AG04449 (cell line): Measurements from ENCODE around the gene OTOS.

ENCODE experiments used
- CTCF ChIA-PET: fragments of 350-600 bp; formaldehyde crosslinking; extraction: SDS; loops from one replicate; lab custom pipeline; 2021; ENCODE audit warnings: antibody characterized with exemption; lab: Yijun Ruan, JAX
- POLR2A ChIA-PET: fragments of 400-600, 350-600 bp; formaldehyde crosslinking; extraction: SDS; loops from one replicate; lab custom pipeline; 2020; ENCODE audit warnings: antibody characterized with exemption, inconsistent platforms; lab: Yijun Ruan, JAX
- DNase-seq: peaks from one replicate; pipeline ENCODE4 v3.0.0-alpha.2; 2010; ENCODE audit warnings: low read depth, low spot score
- H3K4me3 ChIP-seq: 2 replicates; pipeline ENCODE4 v1.5.1; 2011; ENCODE audit warnings: low read depth, mild to moderate bottlenecking, control low read depth, low read length
- CTCF ChIP-seq: IDR thresholded peaks from one replicate; pipeline ENCODE4 v1.5.1; 2011; ENCODE audit warnings: mild to moderate bottlenecking, moderate library complexity, low read length, control low read depth, inconsistent platforms; ENCODE audit not compliant: insufficient read depth; ENCODE audit errors: missing control alignments

OTOS gene

GRCh38 chr2:240130393-240131195 is 9.9 kb downstream of the OTOS start:
- ChIA-PET CTCF (interaction anchor here (1.1 to 2.7 kb wide), 2 partner anchors 12 to 15 kb away, joined by 4 to 14 read pairs; no protein-coding TSS in a partner anchor), POLR2A (no interaction called here)
- no peak overlapping the region for H3K4me3 ChIP-seq
- DNase-seq, result no peak
- no peak for TF ChIP-seq CTCF

GRCh38 chr2:240129731-240130392 is 10.6 kb downstream of the OTOS start:
- POLR2A ChIA-PET, result no interaction called here
- CTCF ChIA-PET, result interaction anchor here (1.0 to 1.6 kb wide), 3 partner anchors 10 to 16 kb away, joined by 3 to 4 read pairs (median 3); no protein-coding TSS in a partner anchor
- TF ChIP-seq CTCF, result no peak

GRCh38 chr2:240129311-240129710 is 11.1 kb downstream of the OTOS start:
- no peak for DNase-seq
- no peak overlapping the region for H3K4me3 ChIP-seq
- no peak for TF ChIP-seq CTCF
- ChIA-PET POLR2A (no interaction called here), CTCF (interaction anchor here (1.0 to 1.6 kb wide), 4 partner anchors 10 to 68 kb away, joined by 3 to 4 read pairs (median 3); no protein-coding TSS in a partner anchor)

More at GRCh38 chr2:240129731-240130392, 10.6 kb downstream of the OTOS start:
- no peak for DNase-seq
- no peak overlapping the region for H3K4me3 ChIP-seq

GRCh38 chr2:240128608-240129145 is 11.8 kb downstream of the OTOS start:
- POLR2A ChIA-PET, result no interaction called here
- no peak for DNase-seq
- no peak for TF ChIP-seq CTCF
- H3K4me3 ChIP-seq, result no peak overlapping the region
- CTCF ChIA-PET, result interaction anchor here (1.3 to 1.9 kb wide), 3 partner anchors 11 to 67 kb away, joined by 3 to 6 read pairs (median 3); no protein-coding TSS in a partner anchor

GRCh38 chr2:240127911-240128607 is 12.4 kb downstream of the OTOS start:
- POLR2A ChIA-PET, result no interaction called here
- H3K4me3 ChIP-seq, result no peak overlapping the region
- TF ChIP-seq CTCF, result no peak
- CTCF ChIA-PET, result interaction anchor here (1.3 to 1.9 kb wide), 3 partner anchors 12 to 67 kb away, joined by 3 to 6 read pairs (median 3); no protein-coding TSS in a partner anchor
- DNase-seq, result no peak
